Epithelial cell of esophagus (primary cell): ENCODE data around the gene NPR2.

ENCODE experiments used
- DNase-seq: peaks from one replicate; pipeline ENCODE4 v3.0.0; 2010; ENCODE audit warnings: low read depth
- H3K4me3 ChIP-seq: 2 replicates; pipeline ENCODE4 v1.5.1; 2011; ENCODE audit warnings: mild to moderate bottlenecking, low read length, control low read depth
- TF ChIP-seq, protein P1 (sequence below): IDR thresholded peaks from 2 replicates; pipeline ENCODE4 v1.5.1; 2011; ENCODE audit warnings: low read depth, mild to moderate bottlenecking, low read length, control low read depth, inconsistent platforms; ENCODE audit not compliant: insufficient read depth; ENCODE audit errors: missing control alignments

Gene NPR2

DNA sequence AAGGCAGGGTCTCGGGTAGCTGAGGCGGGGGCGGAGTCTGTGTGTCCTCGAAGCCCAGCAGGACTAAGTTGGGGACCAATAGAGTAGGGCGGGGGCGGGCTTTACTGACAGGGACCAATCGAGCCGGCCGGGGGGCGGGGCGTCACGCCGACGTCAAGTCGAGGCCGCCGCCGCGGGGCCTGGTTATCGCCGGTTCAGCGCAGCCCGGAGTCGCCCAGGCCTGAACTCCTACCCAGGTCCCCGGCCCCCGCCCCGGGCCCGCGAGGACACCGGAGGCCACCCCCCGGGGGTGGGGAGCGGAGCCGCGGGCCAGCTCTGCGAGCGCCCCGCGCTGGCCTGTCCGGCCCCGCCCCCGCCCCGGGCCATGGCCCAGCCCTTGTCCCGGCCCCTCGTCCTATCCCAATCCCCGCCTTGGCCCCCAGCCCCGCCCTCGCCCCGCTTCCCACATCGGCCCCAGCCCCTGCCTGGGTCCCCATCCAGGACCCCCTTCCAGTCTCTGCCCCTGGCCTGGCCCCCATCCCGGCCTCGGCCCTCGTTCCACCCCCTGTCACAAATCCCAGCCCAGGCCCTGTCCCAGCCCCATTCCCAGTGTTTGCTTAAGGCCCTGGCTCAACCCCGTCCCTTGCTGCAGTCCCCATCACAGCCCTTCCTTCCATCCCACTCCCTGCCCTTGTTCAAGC, 37.8 kb downstream of the NPR2 start, which contains the start of gene TMEM8B:
Gene TMEM8B (plus strand): TSS at position 145 of the 680 bp plus-strand sequence. CDS start 220 bp downstream, at position 365.
- peak; percentile 93 for DNase-seq
- TF ChIP-seq, protein P1, sequence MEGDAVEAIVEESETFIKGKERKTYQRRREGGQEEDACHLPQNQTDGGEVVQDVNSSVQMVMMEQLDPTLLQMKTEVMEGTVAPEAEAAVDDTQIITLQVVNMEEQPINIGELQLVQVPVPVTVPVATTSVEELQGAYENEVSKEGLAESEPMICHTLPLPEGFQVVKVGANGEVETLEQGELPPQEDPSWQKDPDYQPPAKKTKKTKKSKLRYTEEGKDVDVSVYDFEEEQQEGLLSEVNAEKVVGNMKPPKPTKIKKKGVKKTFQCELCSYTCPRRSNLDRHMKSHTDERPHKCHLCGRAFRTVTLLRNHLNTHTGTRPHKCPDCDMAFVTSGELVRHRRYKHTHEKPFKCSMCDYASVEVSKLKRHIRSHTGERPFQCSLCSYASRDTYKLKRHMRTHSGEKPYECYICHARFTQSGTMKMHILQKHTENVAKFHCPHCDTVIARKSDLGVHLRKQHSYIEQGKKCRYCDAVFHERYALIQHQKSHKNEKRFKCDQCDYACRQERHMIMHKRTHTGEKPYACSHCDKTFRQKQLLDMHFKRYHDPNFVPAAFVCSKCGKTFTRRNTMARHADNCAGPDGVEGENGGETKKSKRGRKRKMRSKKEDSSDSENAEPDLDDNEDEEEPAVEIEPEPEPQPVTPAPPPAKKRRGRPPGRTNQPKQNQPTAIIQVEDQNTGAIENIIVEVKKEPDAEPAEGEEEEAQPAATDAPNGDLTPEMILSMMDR, result no peak
- H3K4me3 ChIP-seq, result peak within 1 kb of the TSS; percentile 81

DNA sequence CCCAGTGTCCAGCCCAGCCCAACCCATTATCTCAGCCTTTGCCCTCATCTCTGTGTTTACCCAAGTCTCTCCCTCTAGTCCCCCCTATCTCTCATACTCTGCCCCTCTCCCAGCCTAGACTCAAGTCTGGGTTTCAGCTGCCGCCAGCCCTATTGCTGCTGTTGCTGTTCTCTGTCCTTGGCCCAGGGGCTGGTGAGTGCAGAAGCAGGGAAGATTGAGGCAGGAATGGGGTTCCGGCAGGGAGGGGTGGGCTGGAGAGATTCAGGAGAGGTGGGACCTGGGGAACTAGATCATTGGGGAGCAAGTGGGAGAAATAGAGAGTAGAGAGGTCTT, 38.3 kb downstream of the NPR2 start:
- DNase-seq, result no peak
- H3K4me3 ChIP-seq, result peak overlapping the region; percentile 81
- TF ChIP-seq, protein P1, result no peak

DNA sequence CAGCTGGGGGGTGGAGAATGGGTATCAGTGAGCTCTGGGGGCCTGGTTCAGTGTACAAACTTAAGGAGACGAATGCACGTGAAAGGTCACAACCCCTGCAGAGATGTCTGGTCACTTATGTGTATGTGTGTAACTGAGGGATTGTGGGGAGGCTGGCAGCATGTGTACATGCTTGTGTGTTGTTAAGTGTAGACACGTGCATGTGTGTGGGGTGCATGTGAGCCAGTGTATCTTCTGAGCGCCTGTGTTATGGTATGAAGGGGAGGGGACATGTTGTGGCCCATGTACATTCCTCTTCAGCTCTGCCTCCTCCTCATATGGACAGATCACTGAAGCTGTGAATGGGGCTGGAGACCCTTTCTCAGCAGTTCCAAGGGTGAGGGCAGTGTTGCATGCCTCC, 39.6 kb downstream of the NPR2 start:
- DNase-seq, result no peak
- TF ChIP-seq, protein P1, result no peak
- H3K4me3 ChIP-seq, result no peak overlapping the region

DNA sequence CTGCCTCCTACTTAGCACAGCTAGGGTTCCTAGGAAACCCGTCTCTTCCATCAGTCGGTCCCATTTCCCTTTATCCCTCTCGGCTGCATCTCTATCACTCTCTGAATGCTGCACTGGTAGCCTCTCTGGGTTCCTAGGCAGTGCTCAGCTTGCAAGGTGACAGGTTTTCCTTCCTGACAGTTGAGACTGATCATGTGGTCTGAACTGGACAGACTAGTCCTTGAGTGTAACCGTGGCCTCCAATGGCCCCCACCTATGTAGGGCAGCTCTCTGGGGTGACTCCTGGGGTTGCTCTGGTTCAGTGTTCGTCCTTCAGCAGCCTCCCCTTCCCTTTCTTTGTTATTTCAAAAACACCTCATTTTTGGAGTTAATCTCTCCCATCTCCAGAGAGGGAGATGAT, 41.4 kb downstream of the NPR2 start:
- TF ChIP-seq, protein P1, result no peak
- no peak overlapping the region for H3K4me3 ChIP-seq
- peak; percentile 33 for DNase-seq

DNA sequence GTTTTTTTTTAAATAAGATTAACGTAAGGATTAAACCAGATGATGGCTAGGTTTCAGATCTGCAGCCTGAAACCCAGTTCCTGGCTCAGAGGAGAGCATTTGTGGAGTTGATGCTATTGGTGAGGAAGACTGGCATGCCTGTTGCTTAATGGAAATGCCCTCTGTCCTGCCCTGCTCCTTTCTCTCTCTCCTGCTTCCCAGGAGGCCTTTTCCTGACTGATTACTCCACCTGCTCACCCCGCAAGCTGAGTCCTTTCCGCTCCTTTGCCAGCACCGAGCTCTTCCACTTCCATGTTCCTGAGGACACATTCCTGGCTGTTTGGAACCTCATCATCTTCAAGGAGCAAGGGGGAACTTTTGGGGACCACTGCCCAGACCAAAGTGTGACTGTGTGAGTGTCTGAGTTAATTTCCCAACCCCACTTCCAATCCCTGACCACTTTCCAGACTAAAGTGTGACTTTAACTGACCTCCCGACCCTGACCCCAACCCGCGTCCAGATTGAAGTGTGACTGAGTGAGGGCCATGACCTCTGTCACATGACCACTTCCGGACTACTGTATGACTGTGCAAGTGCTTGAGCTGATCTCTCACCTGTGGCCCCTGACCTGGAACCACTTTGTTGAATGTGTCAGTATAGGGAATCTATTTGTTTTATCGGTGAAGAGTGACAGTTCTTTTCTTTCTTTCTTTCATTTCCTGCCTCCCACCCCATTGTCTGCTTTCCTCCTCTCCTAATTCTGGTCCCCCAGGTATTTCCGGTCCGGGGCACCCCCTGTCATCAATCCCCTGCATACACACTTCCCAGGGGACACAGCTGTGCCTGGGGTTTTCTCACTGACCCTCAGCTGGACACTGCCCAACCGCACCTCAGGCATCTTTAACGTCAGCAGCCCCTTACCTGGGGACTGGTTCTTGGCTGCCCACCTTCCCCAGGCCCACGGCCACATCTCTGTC, 43.1 kb downstream of the NPR2 start:
- TF ChIP-seq, protein P1, result no peak
- DNase-seq, result no peak
- no peak overlapping the region for H3K4me3 ChIP-seq

DNA sequence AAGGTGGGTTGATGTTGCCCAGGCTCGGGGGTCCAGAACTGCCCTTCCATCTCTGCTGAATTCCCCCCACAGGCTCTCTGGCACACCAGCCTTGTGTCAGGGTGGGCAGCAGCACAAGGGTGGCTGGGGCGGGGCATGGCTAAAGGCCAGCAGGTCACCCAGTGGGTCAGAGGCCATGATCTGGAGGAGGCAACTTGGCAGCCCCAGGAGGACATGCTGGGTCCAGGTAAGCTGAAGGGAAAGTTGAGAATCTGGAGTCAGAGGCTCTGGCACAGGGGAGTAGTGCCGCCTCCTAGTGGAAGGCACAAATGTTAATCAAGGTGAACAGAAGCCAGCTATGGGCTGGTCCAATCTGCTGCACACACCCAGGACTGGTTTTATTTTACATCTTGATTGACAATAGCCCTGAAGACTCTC, 43.8 kb downstream of the NPR2 start:
- no peak overlapping the region for H3K4me3 ChIP-seq
- DNase-seq, result peak; percentile 19
- TF ChIP-seq, protein P1, result peak; percentile 35
